A673 (cell line): ENCODE measurements around the gene DNMBP. TPM values are rescaled to one million over a fixed set of nuclear protein-coding genes. Genes with fewer than 3 reads are reported as not detected.

Experiments used
- BruUV-seq: library from RNA; stranded (reverse); fragments of 400-500 nt; replicated peaks from 2 replicates; lab custom pipeline; 2021; lab: Mats Ljungman, UMichigan
- CTCF ChIA-PET: fragments of 300-600 bp; sonication (Branson Sonifier 250); formaldehyde crosslinking; loops from one replicate; lab custom pipeline; 2022; ENCODE audit warnings: antibody characterized with exemption; lab: Charles Lee
- POLR2A ChIA-PET: fragments of 300-600 bp; sonication (Branson Sonifier 250); formaldehyde crosslinking; loops from one replicate; lab custom pipeline; 2022; ENCODE audit warnings: antibody characterized with exemption; ENCODE audit not compliant: low non-redundant PET; lab: Charles Lee
- DNase-seq: peaks from one replicate; pipeline ENCODE4 v3.0.0-alpha.2; 2015; ENCODE audit warnings: low spot score
- H3K27ac ChIP-seq: fragments of 200-600 bp; sonication (generic); 2 replicates; pipeline ENCODE4 v1.5.1; 2016; ENCODE audit warnings: mixed run types, low read depth, mild to moderate bottlenecking, mixed read lengths, antibody characterized with exemption, low read length; ENCODE audit not compliant: poor library complexity, severe bottlenecking
- H3K27me3 ChIP-seq: fragments of 200-600 bp; sonication (generic); replicated peaks from 2 replicates; pipeline ENCODE4 v1.6.1; 2017; ENCODE audit warnings: mixed run types, low read depth, mild to moderate bottlenecking, mixed read lengths, antibody characterized with exemption, low read length; ENCODE audit not compliant: insufficient read depth, poor library complexity
- H3K36me3 ChIP-seq: fragments of 200-600 bp; sonication (generic); 2 replicates; pipeline ENCODE4 v1.6.1; 2016; ENCODE audit warnings: mixed run types, mild to moderate bottlenecking, mixed read lengths, antibody characterized with exemption, low read length; ENCODE audit not compliant: insufficient read depth, poor library complexity, severe bottlenecking
- H3K4me1 ChIP-seq: fragments of 200-600 bp; sonication (generic); 2 replicates; pipeline ENCODE4 v1.6.1; 2017; ENCODE audit warnings: mixed run types, mild to moderate bottlenecking, mixed read lengths, antibody characterized with exemption, low read length; ENCODE audit not compliant: insufficient read depth, poor library complexity, severe bottlenecking
- H3K4me3 ChIP-seq: fragments of 200-600 bp; sonication (generic); 2 replicates; pipeline ENCODE4 v1.5.1; 2016; ENCODE audit warnings: low read depth, mixed run types, mild to moderate bottlenecking, mixed read lengths, low read length; ENCODE audit not compliant: poor library complexity, severe bottlenecking
- H3K9me3 ChIP-seq: fragments of 200-600 bp; sonication (generic); 2 replicates; pipeline ENCODE4 v1.6.1; 2016; ENCODE audit warnings: mixed run types, low read depth, mild to moderate bottlenecking, mixed read lengths, antibody characterized with exemption, low read length; ENCODE audit not compliant: poor library complexity, severe bottlenecking
- EZH2 ChIP-seq: fragments of 200-600 bp; sonication (generic); IDR thresholded peaks from 2 replicates; pipeline ENCODE4 v1.6.1; 2017; ENCODE audit warnings: borderline replicate concordance, low read depth, mild to moderate bottlenecking, mixed read lengths, antibody characterized with exemption, low read length; ENCODE audit not compliant: poor library complexity, severe bottlenecking
- intact Hi-C: fragments of 100-400 bp; cut with micrococcal nuclease; formaldehyde crosslinking; loops from one replicate; pipeline ENCODE4 v1.10.0; 2022; ENCODE audit not compliant: unreplicated experiment
- total RNA-seq: library from RNA; stranded (reverse); gene quantifications from 2 replicates; pipeline ENCODE4 v1.2.3, GENCODE V29; 2021
- TF ChIP-seq, protein P1 (sequence below): fragments of 300-800, 200-600 bp; sonication (generic); conservative IDR thresholded peaks from 2 replicates; pipeline ENCODE4 v1.5.1; 2017; ENCODE audit warnings: low read depth, mild to moderate bottlenecking, antibody characterized with exemption, low read length, moderate library complexity, mixed read lengths

The DNMBP gene
- total RNA-seq, 1 experiment from 2014 or later: 28.0 TPM

DNA sequence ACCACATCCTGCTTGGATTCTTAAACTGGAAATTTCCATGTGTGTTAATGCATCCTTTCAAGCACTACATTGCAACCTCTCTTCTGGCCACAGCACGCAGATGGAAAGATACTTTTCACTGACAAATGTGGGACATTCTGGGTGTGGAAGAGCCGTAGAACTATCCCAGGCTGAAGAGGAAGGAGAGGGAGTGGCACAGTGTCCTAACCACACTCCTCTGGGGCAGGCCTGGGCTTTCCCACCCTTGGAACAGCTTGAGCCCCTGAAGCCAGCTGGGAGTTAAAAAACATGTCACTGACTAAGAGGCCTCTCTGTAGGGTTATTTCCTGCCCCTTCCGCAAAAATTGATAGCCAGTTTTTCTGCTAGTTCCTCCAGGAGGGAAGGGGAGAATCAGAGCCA, 34.0 kb upstream of the DNMBP start:
- intact Hi-C loops: loop anchor here (2.0 to 5.0 kb wide), 2 partner anchors 66 to 189 kb away; no protein-coding TSS in a partner anchor
- CTCF ChIA-PET: interaction anchor here (0.5 to 3.4 kb wide), 5 partner anchors 72 to 560 kb away, joined by 3 to 35 read pairs (median 6); no protein-coding TSS in a partner anchor
- no TSS peak for BruUV-seq
- POLR2A ChIA-PET: no interaction called here
- no peak for TF ChIP-seq EZH2
- TF ChIP-seq, protein P1, sequence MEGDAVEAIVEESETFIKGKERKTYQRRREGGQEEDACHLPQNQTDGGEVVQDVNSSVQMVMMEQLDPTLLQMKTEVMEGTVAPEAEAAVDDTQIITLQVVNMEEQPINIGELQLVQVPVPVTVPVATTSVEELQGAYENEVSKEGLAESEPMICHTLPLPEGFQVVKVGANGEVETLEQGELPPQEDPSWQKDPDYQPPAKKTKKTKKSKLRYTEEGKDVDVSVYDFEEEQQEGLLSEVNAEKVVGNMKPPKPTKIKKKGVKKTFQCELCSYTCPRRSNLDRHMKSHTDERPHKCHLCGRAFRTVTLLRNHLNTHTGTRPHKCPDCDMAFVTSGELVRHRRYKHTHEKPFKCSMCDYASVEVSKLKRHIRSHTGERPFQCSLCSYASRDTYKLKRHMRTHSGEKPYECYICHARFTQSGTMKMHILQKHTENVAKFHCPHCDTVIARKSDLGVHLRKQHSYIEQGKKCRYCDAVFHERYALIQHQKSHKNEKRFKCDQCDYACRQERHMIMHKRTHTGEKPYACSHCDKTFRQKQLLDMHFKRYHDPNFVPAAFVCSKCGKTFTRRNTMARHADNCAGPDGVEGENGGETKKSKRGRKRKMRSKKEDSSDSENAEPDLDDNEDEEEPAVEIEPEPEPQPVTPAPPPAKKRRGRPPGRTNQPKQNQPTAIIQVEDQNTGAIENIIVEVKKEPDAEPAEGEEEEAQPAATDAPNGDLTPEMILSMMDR: no peak
- peak; percentile 86 for DNase-seq
- Histone ChIP-seq H3K36me3 (no peaks in the 10 kb centered on the region), H3K27me3 (no peaks in the 10 kb centered on the region), H3K27ac (peak overlapping the region; percentile 73), H3K9me3 (no peaks in the 10 kb centered on the region), H3K4me1 (peaks cover 27% of the 10 kb centered on the region), H3K4me3 (no peak overlapping the region)

GRCh38 chr10:100043344-100043743, 33.6 kb upstream of the DNMBP start:
- Histone ChIP-seq H3K9me3 (no peaks in the 10 kb centered on the region), H3K27ac (peak overlapping the region; percentile 73), H3K36me3 (no peaks in the 10 kb centered on the region), H3K27me3 (no peaks in the 10 kb centered on the region), H3K4me3 (no peak overlapping the region), H3K4me1 (peaks cover 28% of the 10 kb centered on the region)
- TF ChIP-seq, protein P1: 0 out of 2 replicates have a peak, but pooled peaks have one; percentile 8
- TF ChIP-seq EZH2: no peak
- peak; percentile 48 for DNase-seq
- ChIA-PET POLR2A (no interaction called here), CTCF (interaction anchor here (0.5 to 3.4 kb wide), 4 partner anchors 129 to 561 kb away, joined by 3 to 35 read pairs (median 6); no protein-coding TSS in a partner anchor)
- BruUV-seq: no TSS peak
- intact Hi-C loops: loop anchor here (5.0 kb wide), 1 partner anchor 66 kb away; no protein-coding TSS in a partner anchor

DNA sequence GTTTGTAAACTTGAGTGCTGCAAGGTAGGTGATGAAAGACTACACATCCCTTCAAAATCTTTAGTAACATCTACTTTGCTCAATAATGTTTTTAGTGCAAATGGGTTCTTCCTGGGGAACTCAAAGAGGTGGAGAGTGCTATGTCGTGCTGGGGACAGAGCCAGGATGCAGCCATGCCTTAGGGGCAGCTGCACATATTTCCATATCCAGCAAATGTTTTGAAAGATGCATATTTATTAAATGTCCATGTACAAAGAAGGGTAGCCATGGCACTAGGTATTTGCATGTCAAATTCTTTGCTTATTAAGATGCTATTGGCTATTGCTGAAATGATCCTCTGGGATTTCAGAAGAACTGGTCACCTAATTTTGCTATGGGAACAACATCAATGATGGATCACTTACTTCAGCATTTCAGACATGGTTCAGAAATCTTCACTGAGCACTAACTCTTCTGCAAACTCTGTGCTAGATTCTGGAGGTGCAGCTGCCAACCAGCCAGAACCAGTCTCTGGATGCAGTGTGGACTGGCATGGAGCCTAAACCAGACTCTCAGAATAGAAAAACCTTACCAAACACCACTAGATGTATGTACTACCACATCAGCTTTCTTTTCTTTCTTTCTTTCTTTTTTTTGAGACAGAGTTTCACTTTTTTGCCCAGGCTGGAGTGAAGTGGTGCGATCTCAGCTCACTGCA, 31.7 kb upstream of the DNMBP start:
- H3K27me3 ChIP-seq: no peaks in the 10 kb centered on the region
- POLR2A ChIA-PET: no interaction called here
- CTCF ChIA-PET: no interaction called here
- H3K4me1 ChIP-seq: peaks cover 31% of the 10 kb centered on the region
- no peak for DNase-seq
- intact Hi-C loops: loop anchor here (5.0 kb wide), 1 partner anchor 64 kb away; no protein-coding TSS in a partner anchor
- H3K36me3 ChIP-seq: no peaks in the 10 kb centered on the region
- H3K9me3 ChIP-seq: no peaks in the 10 kb centered on the region
- TF ChIP-seq, protein P1: no peak
- no peak for TF ChIP-seq EZH2
- no peak overlapping the region for H3K27ac ChIP-seq
- BruUV-seq: no TSS peak
- H3K4me3 ChIP-seq: no peak overlapping the region
